ENCODE results near the gene TNS4.

- TF ChIP-seq CTCF (IDR thresholded peaks at IDR 0.05; ENCODE audit: insufficient read depth, low read depth, low read length) (no peak), EZH2 (IDR thresholded peaks at IDR 0.05; ENCODE audit: insufficient read depth, low read length) (no peak)
Measured at GRCh38 chr17:40436636-40437035, 64.8 kb downstream of the TNS4 start.

Data from astrocyte (in vitro differentiated cells and primary cell).